SK-N-SH (cell line): ENCODE measurements around the gene PCDHA9. TPM values are rescaled to one million over a fixed set of nuclear protein-coding genes. Genes with fewer than 3 reads are reported as not detected.

Source experiments
- CTCF ChIA-PET: fragments of 300-600, 350-600 bp; formaldehyde crosslinking; extraction: SDS; loops from one replicate; lab custom pipeline; 2021; lab: Yijun Ruan, JAX
- POLR2A ChIA-PET: fragments of 350-600 bp; sonication (Branson Sonifier 250); formaldehyde crosslinking; extraction: SDS; loops from one replicate; lab custom pipeline; 2020; ENCODE audit warnings: antibody characterized with exemption, inconsistent platforms; lab: Yijun Ruan, JAX
- DNase-seq: peaks from one replicate; pipeline ENCODE4 v3.0.0; 2012
- H2AFZ ChIP-seq: fragments of 200-600 bp; sonication (generic); 2 replicates; pipeline ENCODE4 v1.8.1; 2016; ENCODE audit warnings: antibody characterized with exemption, mild to moderate bottlenecking, low read depth
- H3F3A ChIP-seq: fragments of 200-600 bp; sonication (generic); replicated peaks from 2 replicates; pipeline ENCODE3; 2016; ENCODE audit warnings: antibody characterized with exemption, mild to moderate bottlenecking; ENCODE audit not compliant: insufficient read depth
- H3K27ac ChIP-seq, 2 experiments: fragments of 200-500 bp in 1 of 2; fragments of 200-600 bp in 1 of 2; sonication (Bioruptor generic) in 1 of 2; sonication (generic), shearing (Covaris generic) in 1 of 2; 2 replicates each; pipeline versions ENCODE4 v1.5.1 to v1.6.1; 2014 to 2016; ENCODE audit warnings: low read depth in 2 of 2, inconsistent platforms in 1 of 2, low read length in 1 of 2, mild to moderate bottlenecking in 1 of 2, mixed read lengths in 1 of 2
- H3K27me3 ChIP-seq: fragments of 200-600 bp; sonication (generic), shearing (Covaris generic); 2 replicates; pipeline ENCODE4 v1.6.1; 2016; ENCODE audit warnings: mixed run types; ENCODE audit not compliant: insufficient read depth
- H3K36me3 ChIP-seq, 2 experiments: fragments of 200-500 bp in 1 of 2; fragments of 200-600 bp in 1 of 2; sonication (Bioruptor generic) in 1 of 2; sonication (generic) in 1 of 2; replicated peaks in 1 of 2; 2 replicates each; pipeline versions ENCODE3 to v1.5.1; 2014 to 2016; ENCODE audit warnings: low read length in 1 of 2, mild to moderate bottlenecking in 1 of 2; ENCODE audit not compliant: insufficient read depth in 2 of 2, control insufficient read depth in 1 of 2
- H3K4me1 ChIP-seq, 2 experiments: fragments of 200-500 bp in 1 of 2; fragments of 200-600 bp in 1 of 2; sonication (Bioruptor generic) in 1 of 2; sonication (generic), shearing (Covaris generic) in 1 of 2; 2 replicates each; pipeline versions ENCODE4 v1.5.1 to v1.6.1; 2014 to 2016; ENCODE audit warnings: low read depth in 1 of 2, low read length in 1 of 2, mixed run types in 1 of 2; ENCODE audit not compliant: insufficient read depth in 2 of 2, control insufficient read depth in 1 of 2
- H3K4me2 ChIP-seq: fragments of 200-600 bp; sonication (generic), shearing (Covaris generic); 2 replicates; pipeline ENCODE4 v1.6.1; 2017; ENCODE audit warnings: mixed run types
- H3K4me3 ChIP-seq, 2 experiments: fragments of 200-500 bp in 1 of 2; fragments of 200-600 bp in 1 of 2; sonication (Bioruptor generic) in 1 of 2; sonication (generic), shearing (Covaris generic) in 1 of 2; 2 replicates each; pipeline versions ENCODE4 v1.5.1 to v1.8.1; 2014 to 2016; ENCODE audit warnings: low read depth in 2 of 2, inconsistent platforms in 1 of 2, low read length in 1 of 2, mild to moderate bottlenecking in 1 of 2, mixed read lengths in 1 of 2, moderate library complexity in 1 of 2
- H3K79me2 ChIP-seq: fragments of 200-600 bp; sonication (generic); 2 replicates; pipeline ENCODE4 v1.8.1; 2017; ENCODE audit warnings: mild to moderate bottlenecking; ENCODE audit not compliant: insufficient read depth
- H3K9ac ChIP-seq: fragments of 200-600 bp; sonication (generic); 2 replicates; pipeline ENCODE4 v1.6.1; 2017; ENCODE audit warnings: mixed run types
- H3K9me2 ChIP-seq: fragments of 200-600 bp; sonication (generic); 2 replicates; pipeline ENCODE4 v1.6.1; 2017; ENCODE audit warnings: mixed run types
- H3K9me3 ChIP-seq: fragments of 200-600 bp; sonication (generic); 2 replicates; pipeline ENCODE4 v1.6.1; 2017; ENCODE audit warnings: mixed run types, mild to moderate bottlenecking, moderate library complexity
- H4K20me1 ChIP-seq: fragments of 200-600 bp; sonication (generic); 2 replicates; pipeline ENCODE4 v1.6.1; 2017; ENCODE audit warnings: mild to moderate bottlenecking, mixed run types; ENCODE audit not compliant: insufficient read depth
- CHD2 ChIP-seq: fragments of 150-350 bp; IDR thresholded peaks from 2 replicates; pipeline ENCODE4 v1.6.1; 2018; ENCODE audit warnings: low read length; ENCODE audit not compliant: partially characterized antibody
- ELF1 ChIP-seq: IDR thresholded peaks from 2 replicates; pipeline ENCODE4 v1.4.0; 2012
- EP300 ChIP-seq, 2 experiments: IDR thresholded peaks; 2 replicates each; pipeline versions ENCODE4 v1.4.0 to v1.6.1; 2012; ENCODE audit warnings: borderline replicate concordance in 1 of 2, low read depth in 1 of 2, low read length in 1 of 2
- EZH2phosphoT487 ChIP-seq: fragments of 200-600 bp; sonication (generic); IDR thresholded peaks from 2 replicates; pipeline ENCODE4 v1.6.1; 2017; ENCODE audit warnings: low read depth, mixed run types, mild to moderate bottlenecking, antibody characterized with exemption, moderate library complexity, borderline replicate concordance
- FOXM1 ChIP-seq: IDR thresholded peaks from 2 replicates; pipeline ENCODE4 v1.4.0; 2012; ENCODE audit warnings: low read depth, mild to moderate bottlenecking
- GATA2 ChIP-seq: sonication (generic); formaldehyde crosslinking; IDR thresholded peaks from 2 replicates; pipeline ENCODE4 v1.5.0; 2020; ENCODE audit warnings: mild to moderate bottlenecking, missing genetic modification reagents
- POLR2AphosphoS5 ChIP-seq: IDR thresholded peaks from 2 replicates; pipeline ENCODE4 v1.6.1; 2012; ENCODE audit warnings: low read depth, low read length
- RCOR1 ChIP-seq: fragments of 150-350 bp; IDR thresholded peaks from 2 replicates; pipeline ENCODE4 v1.6.1; 2017; ENCODE audit warnings: antibody characterized with exemption, low read length
- RFX5 ChIP-seq: IDR thresholded peaks from 2 replicates; pipeline ENCODE4 v1.6.1; 2012; ENCODE audit warnings: mild to moderate bottlenecking, improper control_type of control experiment, low read length
- RXRA ChIP-seq: IDR thresholded peaks from 2 replicates; pipeline ENCODE4 v1.4.0; 2012; ENCODE audit warnings: low read depth, mild to moderate bottlenecking, borderline replicate concordance
- TCF12 ChIP-seq: IDR thresholded peaks from 2 replicates; pipeline ENCODE4 v1.4.0; 2012
- YY1 ChIP-seq: IDR thresholded peaks from 2 replicates; pipeline ENCODE4 v1.4.0; 2012; ENCODE audit warnings: low read depth, mild to moderate bottlenecking
- WGBS: methylation state at CpG from one replicate; pipeline ENCODE4 v1.1.6; 2017; ENCODE audit warnings: low lambda C conversion rate; 5-methylcytosine and 5-hydroxymethylcytosine counted together
- polyA plus RNA-seq, 3 experiments: library from polyadenylated mRNA; depleted of rRNA; stranded (reverse); fragments of >200 nt; gene quantifications; 2 replicates each; pipeline ENCODE4 v1.2.3, GENCODE V29; 2012
- TF ChIP-seq, protein P1 (sequence below): IDR thresholded peaks from 2 replicates; pipeline ENCODE4; 2012
- TF ChIP-seq, protein P2 (sequence below): IDR thresholded peaks from 2 replicates; pipeline ENCODE4 v1.4.0; 2012; ENCODE audit warnings: low read depth, borderline replicate concordance
- TF ChIP-seq, protein P3 (sequence below): fragments of 200-600 bp; sonication (generic); IDR thresholded peaks from 2 replicates; pipeline ENCODE4 v1.6.1; 2017; ENCODE audit warnings: antibody characterized with exemption, mild to moderate bottlenecking, moderate library complexity
- TF ChIP-seq, protein P4 (sequence below): IDR thresholded peaks from 2 replicates; pipeline ENCODE4 v1.4.0; 2012; ENCODE audit warnings: low read depth, borderline replicate concordance

PCDHA9 gene
- polyA plus RNA-seq, 1 of the 3 experiments (the other 2 are of a cell fraction): 0.02 TPM

DNA sequence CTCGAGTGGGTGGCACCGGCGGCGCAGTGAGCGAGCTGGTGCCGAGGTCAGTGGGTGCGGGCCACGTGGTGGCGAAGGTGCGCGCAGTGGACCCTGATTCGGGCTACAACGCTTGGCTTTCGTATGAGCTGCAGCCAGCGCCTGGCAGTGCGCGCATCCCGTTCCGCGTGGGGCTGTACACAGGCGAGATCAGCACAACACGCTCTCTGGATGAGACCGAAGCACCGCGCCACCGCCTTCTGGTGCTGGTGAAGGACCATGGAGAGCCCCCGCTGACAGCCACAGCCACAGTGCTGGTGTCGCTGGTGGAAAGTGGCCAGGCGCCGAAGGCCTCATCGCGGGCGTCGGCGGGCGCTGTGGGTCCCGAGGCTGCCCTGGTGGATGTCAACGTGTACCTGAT is 24.7 kb upstream of the PCDHA9 start:
- TF ChIP-seq RCOR1 (no peak), EZH2phosphoT487 (no peak), YY1 (no peak), TCF12 (no peak)
- TF ChIP-seq, protein P1, sequence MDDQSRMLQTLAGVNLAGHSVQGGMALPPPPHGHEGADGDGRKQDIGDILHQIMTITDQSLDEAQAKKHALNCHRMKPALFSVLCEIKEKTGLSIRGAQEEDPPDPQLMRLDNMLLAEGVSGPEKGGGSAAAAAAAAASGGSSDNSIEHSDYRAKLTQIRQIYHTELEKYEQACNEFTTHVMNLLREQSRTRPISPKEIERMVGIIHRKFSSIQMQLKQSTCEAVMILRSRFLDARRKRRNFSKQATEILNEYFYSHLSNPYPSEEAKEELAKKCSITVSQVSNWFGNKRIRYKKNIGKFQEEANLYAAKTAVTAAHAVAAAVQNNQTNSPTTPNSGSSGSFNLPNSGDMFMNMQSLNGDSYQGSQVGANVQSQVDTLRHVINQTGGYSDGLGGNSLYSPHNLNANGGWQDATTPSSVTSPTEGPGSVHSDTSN: no peak
- TF ChIP-seq, protein P2, sequence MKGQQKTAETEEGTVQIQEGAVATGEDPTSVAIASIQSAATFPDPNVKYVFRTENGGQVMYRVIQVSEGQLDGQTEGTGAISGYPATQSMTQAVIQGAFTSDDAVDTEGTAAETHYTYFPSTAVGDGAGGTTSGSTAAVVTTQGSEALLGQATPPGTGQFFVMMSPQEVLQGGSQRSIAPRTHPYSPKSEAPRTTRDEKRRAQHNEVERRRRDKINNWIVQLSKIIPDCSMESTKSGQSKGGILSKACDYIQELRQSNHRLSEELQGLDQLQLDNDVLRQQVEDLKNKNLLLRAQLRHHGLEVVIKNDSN: no peak
- Histone ChIP-seq H3F3A (no peaks in the 10 kb centered on the region), H2AFZ (no peak overlapping the region), H3K9ac (no peak overlapping the region), H3K9me2 (no peaks in the 10 kb centered on the region), H3K27ac (no peak overlapping the region), H3K79me2 (no peaks in the 10 kb centered on the region), H3K27me3 (no peaks in the 10 kb centered on the region), H3K4me2 (no peak overlapping the region), H3K36me3 (no peaks in the 10 kb centered on the region), H3K9me3 (no peaks in the 10 kb centered on the region), H3K4me1 (no peaks in the 10 kb centered on the region), H3K4me3 (no peak overlapping the region), H4K20me1 (no peaks in the 10 kb centered on the region)
- ChIA-PET POLR2A (no interaction called here), CTCF (interaction anchor here (1.1 to 1.3 kb wide), 2 partner anchors 16 to 217 kb away, joined by 4 read pairs; partner anchors contain the start of gene PCDHA4)
- 85% methylated on average over 19 of the region's 38 CpGs for WGBS
- no peak for DNase-seq

DNA sequence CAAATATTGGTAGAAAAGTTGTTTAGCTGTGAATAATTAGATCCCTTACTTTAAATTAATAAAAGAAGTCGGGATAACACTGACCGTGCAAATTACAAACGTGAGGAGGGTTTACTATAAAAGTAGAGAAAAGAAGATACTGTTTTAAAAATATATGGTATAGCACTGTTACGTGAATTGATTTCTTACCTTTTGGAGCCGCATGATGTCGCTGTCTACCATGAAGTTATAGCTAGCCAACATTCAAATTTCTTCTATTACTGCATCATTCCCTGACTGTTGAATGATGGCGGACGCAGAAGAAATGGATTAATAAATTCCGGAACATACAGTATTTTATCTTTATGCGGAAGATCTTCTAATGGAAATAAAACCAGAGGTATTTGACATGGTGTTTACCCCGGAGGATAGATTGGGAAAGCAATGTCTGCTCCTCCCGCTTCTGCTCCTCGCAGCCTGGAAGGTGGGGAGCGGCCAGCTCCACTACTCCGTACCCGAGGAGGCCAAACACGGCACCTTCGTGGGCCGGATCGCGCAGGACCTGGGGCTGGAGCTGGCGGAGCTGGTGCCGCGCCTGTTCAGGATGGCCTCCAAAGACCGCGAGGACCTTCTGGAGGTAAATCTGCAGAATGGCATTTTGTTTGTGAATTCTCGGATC is 20.3 kb upstream of the PCDHA9 start, which contains the start of gene PCDHA6:
TSS of gene PCDHA6 (plus strand) at position 257 of the 658 bp plus-strand sequence. CDS start at position 389, 132 bp downstream.
- Histone ChIP-seq H3K4me2 (no peak within 1 kb of the TSS), H3K27me3 (no peaks in the 10 kb centered on the region), H3F3A (no peaks in the 10 kb centered on the region), H3K27ac (no peak within 1 kb of the TSS), H4K20me1 (no peaks in the 10 kb centered on the region), H3K79me2 (no peaks in the 10 kb centered on the region), H3K9me3 (no peaks in the 10 kb centered on the region), H3K4me3 (no peak within 1 kb of the TSS), H3K4me1 (no peaks in the 10 kb centered on the region), H3K36me3 (no peaks in the 10 kb centered on the region), H2AFZ (no peak within 1 kb of the TSS), H3K9me2 (no peaks in the 10 kb centered on the region), H3K9ac (no peak within 1 kb of the TSS)
- TF ChIP-seq TCF12: no peak
- TF ChIP-seq, protein P2: no peak
- no peak for TF ChIP-seq YY1
- TF ChIP-seq, protein P3, sequence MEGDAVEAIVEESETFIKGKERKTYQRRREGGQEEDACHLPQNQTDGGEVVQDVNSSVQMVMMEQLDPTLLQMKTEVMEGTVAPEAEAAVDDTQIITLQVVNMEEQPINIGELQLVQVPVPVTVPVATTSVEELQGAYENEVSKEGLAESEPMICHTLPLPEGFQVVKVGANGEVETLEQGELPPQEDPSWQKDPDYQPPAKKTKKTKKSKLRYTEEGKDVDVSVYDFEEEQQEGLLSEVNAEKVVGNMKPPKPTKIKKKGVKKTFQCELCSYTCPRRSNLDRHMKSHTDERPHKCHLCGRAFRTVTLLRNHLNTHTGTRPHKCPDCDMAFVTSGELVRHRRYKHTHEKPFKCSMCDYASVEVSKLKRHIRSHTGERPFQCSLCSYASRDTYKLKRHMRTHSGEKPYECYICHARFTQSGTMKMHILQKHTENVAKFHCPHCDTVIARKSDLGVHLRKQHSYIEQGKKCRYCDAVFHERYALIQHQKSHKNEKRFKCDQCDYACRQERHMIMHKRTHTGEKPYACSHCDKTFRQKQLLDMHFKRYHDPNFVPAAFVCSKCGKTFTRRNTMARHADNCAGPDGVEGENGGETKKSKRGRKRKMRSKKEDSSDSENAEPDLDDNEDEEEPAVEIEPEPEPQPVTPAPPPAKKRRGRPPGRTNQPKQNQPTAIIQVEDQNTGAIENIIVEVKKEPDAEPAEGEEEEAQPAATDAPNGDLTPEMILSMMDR: no peak
- no peak for TF ChIP-seq EP300 (IDR thresholded peaks at IDR 0.05; ENCODE audit: borderline replicate concordance in 1 of 2, low read depth in 1 of 2, low read length in 1 of 2)
- TF ChIP-seq RXRA: no peak
- TF ChIP-seq FOXM1: no peak
- no peak for TF ChIP-seq GATA2 (CRISPR knock-in tag)
- TF ChIP-seq POLR2AphosphoS5: no peak
- no peak for TF ChIP-seq CHD2
- TF ChIP-seq ELF1: no peak
- TF ChIP-seq, protein P4, sequence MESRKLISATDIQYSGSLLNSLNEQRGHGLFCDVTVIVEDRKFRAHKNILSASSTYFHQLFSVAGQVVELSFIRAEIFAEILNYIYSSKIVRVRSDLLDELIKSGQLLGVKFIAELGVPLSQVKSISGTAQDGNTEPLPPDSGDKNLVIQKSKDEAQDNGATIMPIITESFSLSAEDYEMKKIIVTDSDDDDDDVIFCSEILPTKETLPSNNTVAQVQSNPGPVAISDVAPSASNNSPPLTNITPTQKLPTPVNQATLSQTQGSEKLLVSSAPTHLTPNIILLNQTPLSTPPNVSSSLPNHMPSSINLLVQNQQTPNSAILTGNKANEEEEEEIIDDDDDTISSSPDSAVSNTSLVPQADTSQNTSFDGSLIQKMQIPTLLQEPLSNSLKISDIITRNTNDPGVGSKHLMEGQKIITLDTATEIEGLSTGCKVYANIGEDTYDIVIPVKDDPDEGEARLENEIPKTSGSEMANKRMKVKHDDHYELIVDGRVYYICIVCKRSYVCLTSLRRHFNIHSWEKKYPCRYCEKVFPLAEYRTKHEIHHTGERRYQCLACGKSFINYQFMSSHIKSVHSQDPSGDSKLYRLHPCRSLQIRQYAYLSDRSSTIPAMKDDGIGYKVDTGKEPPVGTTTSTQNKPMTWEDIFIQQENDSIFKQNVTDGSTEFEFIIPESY: no peak
- TF ChIP-seq, protein P1: no peak
- TF ChIP-seq RCOR1: no peak
- TF ChIP-seq RFX5: no peak
- no peak for DNase-seq
- ChIA-PET POLR2A (no interaction called here), CTCF (interaction anchor here (0.6 to 1.8 kb wide), 4 partner anchors 14 to 215 kb away, joined by 3 to 8 read pairs (median 3); partner anchors contain the start of genes PCDHA4 and PCDHA8)
- WGBS: 75% methylated on average over 23 of the region's 27 CpGs
